Neural cell (in vitro differentiated cells): ENCODE measurements around the gene EEF2K. TPM values are rescaled to one million over a fixed set of nuclear protein-coding genes. Genes with fewer than 3 reads are reported as not detected.

ENCODE experiments used
- H2AFZ ChIP-seq: fragments of 200-600, 300-800 bp; sonication (generic), shearing (Covaris generic); 2 replicates; pipeline ENCODE4 v1.6.0; 2014; ENCODE audit warnings: low read depth, mild to moderate bottlenecking, antibody characterized with exemption, low read length, moderate library complexity
- H3F3A ChIP-seq: fragments of 200-600 bp; shearing (Covaris generic); 2 replicates; pipeline ENCODE4 v1.6.1; 2016; ENCODE audit warnings: mild to moderate bottlenecking, moderate library complexity, mixed read lengths, antibody characterized with exemption, low read length; ENCODE audit not compliant: insufficient read depth, poor library complexity, severe bottlenecking
- H3K27ac ChIP-seq: fragments of 200-600, 300-800 bp; sonication (generic), shearing (Covaris generic); 2 replicates; pipeline ENCODE4 v1.5.1; 2014; ENCODE audit warnings: mild to moderate bottlenecking, low read length, moderate library complexity
- H3K27me3 ChIP-seq: fragments of 300-800, 200-600 bp; sonication (generic), shearing (Covaris generic); 2 replicates; pipeline ENCODE4 v1.6.0; 2014; ENCODE audit warnings: mild to moderate bottlenecking, low read depth, low read length, moderate library complexity; ENCODE audit not compliant: insufficient read depth
- H3K36me3 ChIP-seq: fragments of 300-800, 200-600 bp; sonication (generic), shearing (Covaris generic); 2 replicates; pipeline ENCODE4 v1.5.1; 2014; ENCODE audit warnings: mild to moderate bottlenecking, antibody characterized with exemption, low read length, moderate library complexity; ENCODE audit not compliant: insufficient read depth
- H3K4me2 ChIP-seq: fragments of 300-800, 200-600 bp; sonication (generic), shearing (Covaris generic); 2 replicates; pipeline ENCODE4 v1.6.0; 2014; ENCODE audit warnings: mild to moderate bottlenecking, low read length
- H3K4me3 ChIP-seq: fragments of 300-800, 200-600 bp; sonication (generic), shearing (Covaris generic); 2 replicates; pipeline ENCODE4 v1.5.1; 2014; ENCODE audit warnings: mild to moderate bottlenecking, low read length, moderate library complexity
- H3K79me2 ChIP-seq: fragments of 200-600 bp; shearing (Covaris generic); replicated peaks from 2 replicates; pipeline ENCODE4 v1.6.0; 2014; ENCODE audit warnings: mild to moderate bottlenecking, low read length, moderate library complexity; ENCODE audit not compliant: insufficient read depth
- H3K9ac ChIP-seq: fragments of 300-800, 200-600 bp; sonication (generic), shearing (Covaris generic); 2 replicates; pipeline ENCODE4 v1.6.1; 2016; ENCODE audit warnings: mild to moderate bottlenecking, low read length, mixed read lengths
- H3K9me2 ChIP-seq: fragments of 200-600 bp; shearing (Covaris generic); 2 replicates; pipeline ENCODE4 v1.6.1; 2016; ENCODE audit warnings: mild to moderate bottlenecking, low read length, mixed read lengths; ENCODE audit not compliant: insufficient read depth
- H3K9me3 ChIP-seq: fragments of 200-600, 300-800 bp; sonication (generic), shearing (Covaris generic); 2 replicates; pipeline ENCODE4 v1.6.1; 2016; ENCODE audit warnings: mild to moderate bottlenecking, mixed run types, low read length, moderate library complexity, mixed read lengths
- H4K20me1 ChIP-seq: fragments of 200-600 bp; shearing (Covaris generic); 2 replicates; pipeline ENCODE4 v1.6.1; 2016; ENCODE audit warnings: mild to moderate bottlenecking, mixed run types; ENCODE audit not compliant: insufficient read depth
- CTCF ChIP-seq: fragments of 450-650 bp; IDR thresholded peaks from 2 replicates; pipeline ENCODE4 v1.5.1; 2014; ENCODE audit warnings: antibody characterized with exemption, mild to moderate bottlenecking, moderate library complexity; ENCODE audit not compliant: poor library complexity, severe bottlenecking
- EP300 ChIP-seq: fragments of 450-650 bp; conservative IDR thresholded peaks from 2 replicates; pipeline ENCODE4 v1.6.1; 2014; ENCODE audit warnings: antibody characterized with exemption, mild to moderate bottlenecking, moderate library complexity; ENCODE audit not compliant: poor library complexity, severe bottlenecking
- EZH2 ChIP-seq: fragments of 200-600, 300-800 bp; shearing (Covaris generic), sonication (generic); IDR thresholded peaks from 2 replicates; pipeline ENCODE4 v1.6.1; 2014; ENCODE audit warnings: antibody characterized with exemption, low read length, borderline replicate concordance, mild to moderate bottlenecking; ENCODE audit not compliant: insufficient read depth, poor library complexity, severe bottlenecking
- MXI1 ChIP-seq: fragments of 450-650 bp; conservative IDR thresholded peaks from 2 replicates; pipeline ENCODE4 v1.6.1; 2014; ENCODE audit warnings: antibody characterized with exemption, mild to moderate bottlenecking; ENCODE audit not compliant: poor library complexity, severe bottlenecking
- POLR2AphosphoS5 ChIP-seq: IDR thresholded peaks from 2 replicates; pipeline ENCODE4 v1.6.1; 2012
- RAD21 ChIP-seq: fragments of 450-650 bp; conservative IDR thresholded peaks from 2 replicates; pipeline ENCODE4 v1.6.1; 2014; ENCODE audit warnings: antibody characterized with exemption, mild to moderate bottlenecking, moderate library complexity
- REST ChIP-seq: IDR thresholded peaks from 2 replicates; pipeline ENCODE4 v1.6.1; 2012; ENCODE audit warnings: borderline replicate concordance
- SMC3 ChIP-seq: fragments of 450-650 bp; conservative IDR thresholded peaks from 2 replicates; pipeline ENCODE4 v1.6.1; 2014; ENCODE audit warnings: antibody characterized with exemption, mild to moderate bottlenecking, moderate library complexity; ENCODE audit not compliant: poor library complexity
- TAF1 ChIP-seq: IDR thresholded peaks from 2 replicates; pipeline ENCODE4 v1.6.1; 2012; ENCODE audit warnings: low read depth
- polyA plus RNA-seq: library from polyadenylated mRNA; depleted of rRNA; stranded (reverse); fragments of >200 nt; gene quantifications from 2 replicates; pipeline ENCODE4 v1.2.3, GENCODE V29; 2014

The EEF2K gene
- polyA plus RNA-seq, 1 donor from 2014 or later: 7.2 TPM

GRCh38 chr16:22314661-22315626 lies 108.9 kb downstream of the EEF2K start:
- Histone ChIP-seq H3K27me3 (no peaks in the 10 kb centered on the region), H3F3A (no peaks in the 10 kb centered on the region), H2AFZ (no peak overlapping the region), H3K79me2 (no peaks in the 10 kb centered on the region), H3K4me3 (no peak overlapping the region), H3K27ac (no peak overlapping the region), H3K36me3 (no peaks in the 10 kb centered on the region), H4K20me1 (no peaks in the 10 kb centered on the region), H3K9me2 (no peaks in the 10 kb centered on the region), H3K4me2 (no peak overlapping the region), H3K9ac (no peak overlapping the region), H3K9me3 (no peaks in the 10 kb centered on the region)
- TF ChIP-seq SMC3: no peak
- no peak for TF ChIP-seq CTCF
- no peak for TF ChIP-seq TAF1
- no peak for TF ChIP-seq EP300
- no peak for TF ChIP-seq EZH2
- no peak for TF ChIP-seq MXI1
- TF ChIP-seq REST: no peak
- no peak for TF ChIP-seq RAD21
- TF ChIP-seq POLR2AphosphoS5: no peak

GRCh38 chr16:22315979-22316378 lies 109.9 kb downstream of the EEF2K start:
- Histone ChIP-seq H3K9ac (no peak overlapping the region), H3K4me2 (no peak overlapping the region), H3K27me3 (no peaks in the 10 kb centered on the region), H3K4me3 (no peak overlapping the region), H3K36me3 (no peaks in the 10 kb centered on the region), H3K9me3 (no peaks in the 10 kb centered on the region), H3K79me2 (no peaks in the 10 kb centered on the region), H3K27ac (no peak overlapping the region), H3F3A (no peaks in the 10 kb centered on the region), H4K20me1 (no peaks in the 10 kb centered on the region), H2AFZ (no peak overlapping the region), H3K9me2 (no peaks in the 10 kb centered on the region)
- TF ChIP-seq RAD21 (no peak), REST (no peak), EZH2 (no peak), TAF1 (no peak), CTCF (no peak), POLR2AphosphoS5 (no peak), EP300 (no peak), SMC3 (no peak), MXI1 (no peak)
